Transverse colon (tissue), 4 donors: ENCODE measurements around the gene NCOR1. TPM values are rescaled to one million over a fixed set of nuclear protein-coding genes. Genes with fewer than 3 reads are reported as not detected.
A peak's percentile ranks its signal among the peaks of the same experiment; 100 is the strongest.
"Not testable (repeated sequence)": the region's sequence is repeated elsewhere in the genome, so short reads cannot be mapped to it uniquely, and the experiment has no call there.

ENCODE experiments used
- DNase-seq: peaks from one replicate; pipeline ENCODE4 v3.0.0-alpha.2; 2019
- H3K27ac ChIP-seq, 4 donors: fragments of 200-600 bp; sonication (generic); 2 replicates each; pipeline ENCODE4 v1.5.1; 2016 to 2018; ENCODE audit warnings: inconsistent platforms in 4 of 4
- H3K27me3 ChIP-seq: fragments of 200-600 bp; sonication (generic); 2 replicates; pipeline ENCODE4 v1.5.1; 2017; ENCODE audit warnings: inconsistent platforms
- H3K36me3 ChIP-seq, 4 donors: fragments of 200-600 bp; sonication (generic); 2 replicates each; pipeline ENCODE4 v1.5.1; 2017 to 2019; ENCODE audit warnings: inconsistent platforms in 4 of 4
- H3K4me1 ChIP-seq, 4 donors: fragments of 200-600 bp; sonication (generic); 2 replicates each; pipeline ENCODE4 v1.5.1; 2017 to 2020; ENCODE audit warnings: inconsistent platforms in 4 of 4
- H3K4me3 ChIP-seq, 4 donors: fragments of 200-600 bp; sonication (generic); 1 replicate in 1 of 4; 2 replicates in 3 of 4; pipeline versions ENCODE4 v1.5.1 to v1.6.1; 2017 to 2019; ENCODE audit warnings: inconsistent platforms in 4 of 4
- H3K9me3 ChIP-seq, 2 donors: fragments of 200-600 bp; sonication (generic); 2 replicates each; pipeline ENCODE4 v1.5.1; 2017 to 2019; ENCODE audit warnings: inconsistent platforms in 2 of 2
- CTCF ChIP-seq, 5 experiments: fragments of 200-600 bp in 3 of 5; fragments of 450-650 bp in 2 of 5; sonication (generic) in 3 of 5; IDR thresholded peaks; 1 replicate in 2 of 5; 2 replicates in 3 of 5; pipeline ENCODE4 v1.5.1; 2016 to 2017; ENCODE audit warnings: antibody characterized with exemption in 5 of 5, inconsistent platforms in 3 of 5, mild to moderate bottlenecking in 2 of 5, moderate library complexity in 1 of 5
- EP300 ChIP-seq: sonication (generic); formaldehyde crosslinking; IDR thresholded peaks from one replicate; pipeline ENCODE4 v1.6.1; 2017; ENCODE audit warnings: antibody characterized with exemption, low read depth
- POLR2A ChIP-seq: fragments of 450-650 bp; IDR thresholded peaks from one replicate; pipeline ENCODE4 v1.6.1; 2016; ENCODE audit warnings: antibody characterized with exemption, mild to moderate bottlenecking, moderate library complexity
- POLR2AphosphoS5 ChIP-seq, 3 donors: sonication (generic); formaldehyde crosslinking; IDR thresholded peaks; one replicate each; pipeline ENCODE4 v1.6.1; 2016; ENCODE audit warnings: antibody characterized with exemption in 3 of 3
- WGBS, 2 donors: methylation state at CpG; one replicate each; pipeline ENCODE4 v1.1.5; 2018; ENCODE audit warnings: low coverage in 1 of 2; 5-methylcytosine and 5-hydroxymethylcytosine counted together
- in situ Hi-C, 4 donors: fragments of 200-750 bp; cut with MboI; loops; one replicate each; pipeline versions ENCODE4 v1.15.0 to v1.15.1; 2017; ENCODE audit warnings: low sequenced_read_pairs in 3 of 4, low pct_ligation_motif_present in 1 of 4, low pct_unique_long_range_greater_than_20kb in 1 of 4
- intact Hi-C: fragments of 100-400 bp; cut with DNase I; formaldehyde crosslinking; loops from one replicate; pipeline ENCODE4 v1.15.1; 2023; ENCODE audit warnings: low total_unique reads
- total RNA-seq, 4 donors: library from RNA; depleted of rRNA; stranded (reverse); fragments of >200 nt; gene quantifications; one replicate each; pipeline ENCODE4 v1.1.0, GENCODE V29; 2016

Gene NCOR1
- total RNA-seq, 4 donors from 2014 or later = 267 to 519 (median 376) TPM

GRCh38 chr17:16222406-16222805, 7.1 kb upstream of the NCOR1 start:
- H3K4me1 ChIP-seq = peaks cover 5 to 14% (median 11%) of the 10 kb centered on the region in 4 donors
- H3K27me3 ChIP-seq = no peaks in the 10 kb centered on the region
- H3K4me3 ChIP-seq = no peak overlapping the region
- H3K9me3 ChIP-seq = no peaks in the 10 kb centered on the region
- in situ Hi-C loops (no loop called here), intact Hi-C loops (no loop called here)
- DNase-seq = no peak
- no peaks in the 10 kb centered on the region for H3K36me3 ChIP-seq
- 96 to 98% methylated on average over 3 of the region's 3 CpGs for WGBS, 2 donors
- TF ChIP-seq POLR2A = no peak
- TF ChIP-seq POLR2AphosphoS5 (IDR thresholded peaks at IDR 0.05) = no peak
- no peak for TF ChIP-seq CTCF (IDR thresholded peaks at IDR 0.05)
- no peak overlapping the region for H3K27ac ChIP-seq

- in situ Hi-C loops (no loop called here), intact Hi-C loops (no loop called here)
- Histone ChIP-seq H3K27ac (peak within 1 kb of the TSS; percentile 97 to 99 (median 98)), H3K27me3 (no peaks in the 10 kb centered on the region), H3K36me3 (no peaks in the 10 kb centered on the region), H3K4me1 (peaks cover 11 to 46% (median 37%) of the 10 kb centered on the region in 4 donors), H3K4me3 (peak within 1 kb of the TSS; percentile 71 to 99 (median 82)), H3K9me3 (no peaks in the 10 kb centered on the region)
- TF ChIP-seq EP300 (no peak), CTCF (IDR thresholded peaks at IDR 0.05) (peak in 1 of 5 experiments; percentile 10), POLR2A (peak; percentile 54), POLR2AphosphoS5 (IDR thresholded peaks at IDR 0.05) (peak; percentile 75 to 83 (median 80))
- DNase-seq = peak; percentile 91
- 1% methylated on average over 29 of the region's 29 CpGs; no CpG with 5 or more reads in 1 of the 2 donors for WGBS, 2 donors
These were observed 1.8 kb upstream of the NCOR1 start, which contains the start of gene PIGL for GRCh38 chr17:16217002-16217635. PIGL (plus strand) TSS chr17:16217210; CDS start chr17:16217227, 17 bp downstream.

- 83% methylated on average over 38 of the region's 38 CpGs; no CpG with 5 or more reads in 1 of the 2 donors for WGBS, 2 donors
- DNase-seq, intact Hi-C loops, H3K36me3 ChIP-seq, H3K9me3 ChIP-seq, H3K27me3 ChIP-seq, in situ Hi-C loops: not testable (repeated sequence)
- H3K4me3 ChIP-seq = peak overlapping the region in 3 of 4 donors; percentile 77 to 99 (median 88)
- peaks cover 11 to 52% (median 40%) of the 10 kb centered on the region in 4 donors for H3K4me1 ChIP-seq
- H3K27ac ChIP-seq = peak overlapping the region; percentile 97 to 99 (median 98)
These were observed 1.1 kb upstream of the NCOR1 start for GRCh38 chr17:16216341-16217001.

- Histone ChIP-seq H3K27ac (peak overlapping the region; percentile 97 to 99 (median 98)), H3K36me3 (no peaks in the 10 kb centered on the region), H3K9me3 (no peaks in the 10 kb centered on the region), H3K27me3 (no peaks in the 10 kb centered on the region), H3K4me1 (peaks cover 11 to 58% (median 40%) of the 10 kb centered on the region in 4 donors), H3K4me3 (peak overlapping the region; percentile 74 to 99 (median 82))
- in situ Hi-C loops (no loop called here), intact Hi-C loops (no loop called here)
- WGBS, 2 donors = 24% methylated on average over 22 of the region's 22 CpGs; no CpG with 5 or more reads in 1 of the 2 donors
- DNase-seq = peak; percentile 63
- TF ChIP-seq POLR2AphosphoS5 (IDR thresholded peaks at IDR 0.05) (no peak), POLR2A (no peak), EP300 (no peak), CTCF (IDR thresholded peaks at IDR 0.05) (no peak)
These were observed 607 bp upstream of the NCOR1 start for GRCh38 chr17:16215965-16216316.
